ENCODE measurements around the gene AVEN. TPM values are rescaled to one million over a fixed set of nuclear protein-coding genes. Genes with fewer than 3 reads are reported as not detected.

The AVEN gene
- total and polyA plus RNA-seq, 2 of the 8 experiments (the other 6 are each of a cell fraction or from before 2014, with no cell fraction given) = 5.5 to 17.0 TPM

DNA sequence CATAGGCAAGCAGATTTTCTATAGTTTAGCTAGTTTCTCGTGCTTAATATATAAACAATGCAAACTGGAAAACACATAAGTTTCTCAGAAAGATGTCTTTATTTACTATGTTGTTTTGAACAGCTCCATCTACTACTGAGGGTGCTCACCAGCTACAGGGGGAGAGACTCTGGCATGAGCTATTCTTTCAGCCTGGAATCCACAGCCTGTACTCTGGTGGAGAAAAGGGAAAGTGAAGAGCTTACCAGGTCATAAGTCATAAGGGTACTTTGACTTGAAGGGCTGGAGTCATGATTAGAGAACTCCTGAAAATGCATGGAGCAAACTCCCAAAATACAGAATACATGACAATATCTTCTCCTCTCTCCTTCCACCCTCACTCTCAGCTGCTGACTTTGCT lies 4.4 kb upstream of the AVEN start:
- Histone ChIP-seq H3K4me1 (replicated peaks in 1 of 4; ENCODE audit: control insufficient read depth in 3 of 4, insufficient read depth in 4 of 4, low read length in 3 of 4) (peaks cover 0 to 6% (median 4%) of the 10 kb centered on the region in 4 experiments; a peak in 4 of 7 replicates), H3K14ac (ENCODE audit: insufficient read length) (no peak overlapping the region), H4K20me1 (replicated peaks in 1 of 2; ENCODE audit: control insufficient read depth in 1 of 2, insufficient read depth in 2 of 2, low read length in 2 of 2) (no peaks in the 10 kb centered on the region), H4K8ac (ENCODE audit: extremely low read depth, insufficient read depth, low read length) (no peak overlapping the region), H3K79me2 (ENCODE audit: control insufficient read depth in 1 of 2, insufficient read depth in 2 of 2, low read length in 2 of 2) (no peaks in the 10 kb centered on the region), H3K4me3 (ENCODE audit: extremely low read depth in 1 of 4, insufficient read depth in 2 of 4, low read depth in 3 of 4, low read length in 4 of 4) (no peak overlapping the region), H4K5ac (ENCODE audit: insufficient read length, low read depth, low read length) (no peak overlapping the region), H3K23ac (ENCODE audit: insufficient read length) (no peak overlapping the region), H3K4me2 (ENCODE audit: insufficient read depth in 1 of 2, low read depth in 2 of 2, low read length in 2 of 2) (no peak overlapping the region), H3K4ac (replicated peaks; ENCODE audit: insufficient read length, low read depth, low read length) (no peak overlapping the region), H2BK12ac (ENCODE audit: low read depth, low read length) (no peak overlapping the region), H3K18ac (ENCODE audit: extremely low read depth, low read length) (no peak overlapping the region), H3K9me3 (ENCODE audit: insufficient read depth in 2 of 2, low read depth in 1 of 2, low read length in 1 of 2) (no peaks in the 10 kb centered on the region), H2AFZ (ENCODE audit: low read length) (no peak overlapping the region), H3K79me1 (ENCODE audit: low read depth, low read length) (no peaks in the 10 kb centered on the region), H3K27ac (ENCODE audit: low read depth, low read length) (no peak overlapping the region), H3K36me3 (ENCODE audit: control insufficient read depth in 2 of 4, insufficient read depth in 4 of 4, low read length in 3 of 4) (no peaks in the 10 kb centered on the region), H2BK15ac (ENCODE audit: low read length) (no peak overlapping the region), H2BK120ac (replicated peaks; ENCODE audit: low read depth, low read length) (no peak overlapping the region), H4K91ac (replicated peaks; ENCODE audit: insufficient read length, low read length) (no peak overlapping the region), H2BK20ac (ENCODE audit: low read length) (no peak overlapping the region), H2BK5ac (ENCODE audit: low read depth, low read length) (no peak overlapping the region), H3K56ac (replicated peaks; ENCODE audit: insufficient read length, low read depth, low read length) (no peak overlapping the region), H3K9ac (replicated peaks in 1 of 4; ENCODE audit: extremely low read depth in 1 of 4, low read depth in 3 of 4, low read length in 3 of 4) (no peak overlapping the region), H3K27me3 (replicated peaks in 1 of 4; ENCODE audit: control insufficient read depth in 3 of 4, extremely low read depth in 1 of 4, insufficient read depth in 3 of 4, low read length in 3 of 4) (peaks cover 11 to 18% (median 14%) of the 10 kb centered on the region in 4 experiments), H3K23me2 (ENCODE audit: low read depth, low read length) (no peaks in the 10 kb centered on the region; the same call in 1 of the 2 replicates), H2AK5ac (ENCODE audit: low read depth, low read length) (no peak overlapping the region)
- WGBS, 2 experiments (ENCODE audit: extremely low coverage in 1 of 2, insufficient coverage in 1 of 2, insufficient read length in 1 of 2, insufficient replicate concordance in 2 of 2, low coverage in 1 of 2, low lambda C conversion rate in 2 of 2, missing lambda C conversion rate in 1 of 2) = 89% methylated on average over 1 of the region's 1 CpG; no CpG with 5 or more reads in 1 of the 2 experiments
- no peak for DNase-seq (ENCODE audit: low read depth in 1 of 2, low spot score in 2 of 2)
- TF ChIP-seq BCL11A (IDR thresholded peaks at IDR 0.05; ENCODE audit: low read depth in 2 of 2, low read length in 2 of 2) = no peak
- TF ChIP-seq PHF8 (conservative IDR thresholded peaks at IDR 0.05; ENCODE audit: low read depth, low read length) = no peak
- FAIRE-seq = no peak
- ChIA-PET POLR2A (ENCODE audit: partially characterized antibody) (interaction anchor here (0.6 to 1.1 kb wide), 2 partner anchors 9 to 235 kb away, joined by 3 to 5 read pairs; no protein-coding TSS in a partner anchor), CTCF (ENCODE audit: partially characterized antibody) (no interaction called here)

Data from H1 (cell line).